MCF 10A (cell line): ENCODE results near the gene PHF20. TPM values are rescaled to one million over a fixed set of nuclear protein-coding genes. Genes with fewer than 3 reads are reported as not detected.

ENCODE experiments used
- BruUV-seq: library from RNA; stranded (reverse); fragments of 400-500 nt; replicated peaks from 2 replicates; lab custom pipeline; 2021; lab: Mats Ljungman, UMichigan
- CTCF ChIA-PET: fragments of 300-600 bp; sonication (Branson Sonifier 250); formaldehyde crosslinking; extraction: SDS; loops from one replicate; lab custom pipeline; 2021; ENCODE audit warnings: antibody characterized with exemption, inconsistent platforms; lab: Yijun Ruan, JAX
- POLR2A ChIA-PET: fragments of 300-600, 350-650 bp; sonication (Branson Sonifier 250); formaldehyde crosslinking; extraction: SDS; loops from one replicate; lab custom pipeline; 2020; ENCODE audit warnings: antibody characterized with exemption, inconsistent platforms; lab: Yijun Ruan, JAX
- DNase-seq: peaks from one replicate; pipeline ENCODE4 v3.0.0-alpha.2; 2018; ENCODE audit not compliant: unreplicated experiment
- H3K27ac Mint-ChIP-seq: one replicate; pipeline ENCODE4 v1.8.0; 2022; ENCODE audit warnings: mild to moderate bottlenecking, low read depth, mixed read lengths; ENCODE audit not compliant: unreplicated experiment
- H3K27me3 Mint-ChIP-seq: one replicate; pipeline ENCODE4 v1.8.0; 2022; ENCODE audit warnings: mixed read lengths; ENCODE audit not compliant: insufficient read depth, unreplicated experiment
- H3K36me3 Mint-ChIP-seq: one replicate; pipeline ENCODE4 v1.8.0; 2022; ENCODE audit warnings: mild to moderate bottlenecking, moderate library complexity, mixed read lengths; ENCODE audit not compliant: insufficient read depth, unreplicated experiment
- H3K4me1 Mint-ChIP-seq: one replicate; pipeline ENCODE4 v1.8.0; 2022; ENCODE audit warnings: mixed read lengths; ENCODE audit not compliant: insufficient read depth, unreplicated experiment
- H3K4me3 Mint-ChIP-seq: one replicate; pipeline ENCODE4 v1.8.0; 2022; ENCODE audit warnings: mild to moderate bottlenecking, moderate library complexity, mixed read lengths; ENCODE audit not compliant: unreplicated experiment
- H3K9me3 Mint-ChIP-seq: one replicate; pipeline ENCODE4 v1.8.0; 2022; ENCODE audit warnings: mixed read lengths; ENCODE audit not compliant: unreplicated experiment
- CTCF ChIP-seq: fragments of 200-600 bp; IDR thresholded peaks from one replicate; pipeline ENCODE4 v1.8.0; 2022; ENCODE audit warnings: antibody characterized with exemption, mild to moderate bottlenecking; ENCODE audit not compliant: unreplicated experiment
- intact Hi-C: fragments of 100-400 bp; cut with micrococcal nuclease; formaldehyde crosslinking; loops from 2 replicates; pipeline ENCODE4 v1.14.1; 2022
- total RNA-seq: library from RNA; stranded (reverse); gene quantifications from 2 replicates; pipeline ENCODE4 v1.2.3, GENCODE V29; 2022

Gene PHF20
- total RNA-seq, 1 experiment from 2014 or later = 74.7 TPM

GRCh38 chr20:35909796-35910195 lies 138.0 kb downstream of the PHF20 start:
- no peak for DNase-seq
- H3K9me3 Mint-ChIP-seq = no peaks in the 10 kb centered on the region
- CTCF ChIA-PET = no interaction called here
- POLR2A ChIA-PET = interaction anchor here (1.0 to 1.8 kb wide), 3 partner anchors 11 to 167 kb away, joined by 4 to 7 read pairs (median 6); partner anchors contain the start of gene RBM39
- BruUV-seq = no TSS peak
- no peak for TF ChIP-seq CTCF
- no peak overlapping the region for H3K4me3 Mint-ChIP-seq
- peaks cover 56% of the 10 kb centered on the region for H3K36me3 Mint-ChIP-seq
- no peaks in the 10 kb centered on the region for H3K27me3 Mint-ChIP-seq
- intact Hi-C loops = no loop called here
- H3K4me1 Mint-ChIP-seq = no peaks in the 10 kb centered on the region
- peak overlapping the region; percentile 35 for H3K27ac Mint-ChIP-seq

DNA sequence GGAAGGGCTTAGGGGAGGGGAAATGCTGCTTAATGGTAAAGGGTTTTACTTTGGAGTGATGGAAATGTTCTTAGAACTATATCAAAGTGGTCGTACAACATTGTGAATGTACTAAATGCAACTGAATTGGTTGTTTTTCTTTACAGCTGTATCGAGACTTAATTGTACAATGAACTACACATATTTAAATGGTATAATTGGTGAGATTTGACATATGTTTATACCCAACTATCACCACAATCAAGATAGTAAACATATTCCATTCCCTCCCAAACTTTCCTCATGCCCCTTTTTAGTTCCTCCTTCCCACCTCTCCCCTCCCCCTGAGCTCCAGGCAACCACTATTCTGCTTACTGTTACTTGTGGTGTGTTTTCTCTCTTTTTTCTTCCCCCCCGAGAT lies 138.4 kb downstream of the PHF20 start:
- ChIA-PET CTCF (interaction anchor here (0.7 kb wide), 2 partner anchors 15 to 44 kb away, joined by 3 to 6 read pairs; partner anchors contain the start of gene SCAND1), POLR2A (interaction anchor here (1.2 kb wide), 1 partner anchor 11 kb away, joined by 4 read pairs; no protein-coding TSS in a partner anchor)
- Mint-ChIP-seq H3K9me3 (no peaks in the 10 kb centered on the region), H3K27me3 (no peaks in the 10 kb centered on the region), H3K36me3 (peaks cover 53% of the 10 kb centered on the region), H3K4me1 (no peaks in the 10 kb centered on the region), H3K27ac (peak overlapping the region; percentile 35), H3K4me3 (no peak overlapping the region)
- TF ChIP-seq CTCF = no peak
- no peak for DNase-seq
- BruUV-seq = no TSS peak
- intact Hi-C loops = no loop called here

DNA sequence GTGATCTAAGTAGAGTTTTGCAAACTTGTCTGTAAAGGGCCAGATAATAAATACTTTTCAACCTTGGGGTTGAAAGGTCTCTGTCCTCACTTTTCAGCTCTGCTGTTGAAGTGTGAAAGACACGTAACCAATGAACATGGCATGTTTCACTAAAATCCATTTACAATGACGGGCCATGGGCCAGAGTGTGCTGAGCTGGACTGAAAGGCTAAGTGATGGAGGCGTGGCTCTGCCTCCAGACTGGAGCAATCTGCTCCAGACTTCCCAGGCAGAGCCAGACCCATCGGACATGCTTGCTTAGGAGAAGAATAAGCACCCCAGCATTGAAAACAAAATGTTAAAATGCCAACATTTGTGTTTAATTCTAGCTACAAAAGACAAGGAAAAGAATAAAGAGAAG lies 141.1 kb downstream of the PHF20 start:
- peaks cover 68% of the 10 kb centered on the region for H3K36me3 Mint-ChIP-seq
- POLR2A ChIA-PET = interaction anchor here (0.7 to 1.0 kb wide), 4 partner anchors 24 to 173 kb away, joined by 3 read pairs; no protein-coding TSS in a partner anchor

GRCh38 chr20:35917077-35917476 lies 145.3 kb downstream of the PHF20 start:
- H3K27ac Mint-ChIP-seq = peak overlapping the region; percentile 19
- ChIA-PET POLR2A (interaction anchor here (1.2 to 2.0 kb wide), 2 partner anchors 10 to 29 kb away, joined by 3 to 6 read pairs; no protein-coding TSS in a partner anchor), CTCF (interaction anchor here (0.6 to 1.3 kb wide), 6 partner anchors 8 to 431 kb away, joined by 3 to 5 read pairs (median 4); no protein-coding TSS in a partner anchor)
- no peak for DNase-seq
- H3K4me3 Mint-ChIP-seq = no peak overlapping the region
- no TSS peak for BruUV-seq
- no peaks in the 10 kb centered on the region for H3K27me3 Mint-ChIP-seq
- no peak for TF ChIP-seq CTCF
- H3K9me3 Mint-ChIP-seq = no peaks in the 10 kb centered on the region
- H3K4me1 Mint-ChIP-seq = no peaks in the 10 kb centered on the region
- intact Hi-C loops = no loop called here
- H3K36me3 Mint-ChIP-seq = peaks cover 88% of the 10 kb centered on the region

More for the DNA sequence above, 141.1 kb downstream of the PHF20 start:
- TF ChIP-seq CTCF = no peak
- CTCF ChIA-PET = no interaction called here
- no peaks in the 10 kb centered on the region for H3K9me3 Mint-ChIP-seq
- intact Hi-C loops = no loop called here
- no peaks in the 10 kb centered on the region for H3K27me3 Mint-ChIP-seq
- H3K4me1 Mint-ChIP-seq = no peaks in the 10 kb centered on the region
- no peak overlapping the region for H3K4me3 Mint-ChIP-seq
- no TSS peak for BruUV-seq
- H3K27ac Mint-ChIP-seq = no peak overlapping the region
- DNase-seq = no peak
